ENCODE results near the gene CD300E. TPM values are rescaled to one million over a fixed set of nuclear protein-coding genes. Genes with fewer than 3 reads are reported as not detected.
"Not testable (repeated sequence)": the region's sequence is repeated elsewhere in the genome, so short reads cannot be mapped to it uniquely, and the experiment has no call there.

CD300E gene
- total RNA-seq, 1 donor from 2014 or later = not detected

- no peak for DNase-seq (ENCODE audit: low read depth in 2 of 2)
Observed at GRCh38 chr17:74599023-74599399, 24.5 kb downstream of the CD300E start.

DNA sequence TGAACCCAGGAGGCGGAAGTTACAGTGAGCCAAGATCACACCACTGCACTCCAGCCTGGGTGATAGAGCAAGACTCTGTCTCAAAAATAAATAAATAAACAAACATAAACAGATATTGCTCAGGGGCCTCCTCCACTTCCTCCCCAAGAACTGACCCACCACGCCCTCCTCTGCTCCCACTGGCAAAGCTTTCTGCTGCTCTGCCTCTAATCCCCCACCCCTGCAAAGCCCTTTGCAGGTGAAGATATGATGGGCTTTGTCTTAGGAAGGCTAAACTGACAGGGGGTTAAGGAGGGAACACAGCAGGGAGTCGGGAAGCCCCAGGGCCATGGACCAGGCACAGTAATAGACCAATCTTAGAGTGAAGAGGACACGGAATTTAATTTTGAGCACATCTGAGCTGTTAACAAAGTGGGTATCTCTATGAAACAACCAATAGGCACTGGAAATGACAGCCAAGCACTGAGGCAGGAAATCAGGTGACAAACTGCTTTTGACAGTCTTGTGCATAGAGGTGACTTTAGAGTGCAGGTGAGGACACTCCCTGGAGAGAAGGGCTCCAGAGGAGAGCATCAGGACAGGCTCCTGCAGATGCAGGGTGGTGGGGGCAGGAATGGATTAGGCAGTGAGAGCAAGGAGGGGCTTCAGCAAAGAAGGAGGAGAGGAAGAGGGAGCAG is 25.1 kb downstream of the CD300E start:
- DNase-seq (ENCODE audit: low read depth in 2 of 2) = no peak

GRCh38 chr17:74597069-74597790 is 26.3 kb downstream of the CD300E start:
- DNase-seq (ENCODE audit: low read depth in 2 of 2) = no peak

DNA sequence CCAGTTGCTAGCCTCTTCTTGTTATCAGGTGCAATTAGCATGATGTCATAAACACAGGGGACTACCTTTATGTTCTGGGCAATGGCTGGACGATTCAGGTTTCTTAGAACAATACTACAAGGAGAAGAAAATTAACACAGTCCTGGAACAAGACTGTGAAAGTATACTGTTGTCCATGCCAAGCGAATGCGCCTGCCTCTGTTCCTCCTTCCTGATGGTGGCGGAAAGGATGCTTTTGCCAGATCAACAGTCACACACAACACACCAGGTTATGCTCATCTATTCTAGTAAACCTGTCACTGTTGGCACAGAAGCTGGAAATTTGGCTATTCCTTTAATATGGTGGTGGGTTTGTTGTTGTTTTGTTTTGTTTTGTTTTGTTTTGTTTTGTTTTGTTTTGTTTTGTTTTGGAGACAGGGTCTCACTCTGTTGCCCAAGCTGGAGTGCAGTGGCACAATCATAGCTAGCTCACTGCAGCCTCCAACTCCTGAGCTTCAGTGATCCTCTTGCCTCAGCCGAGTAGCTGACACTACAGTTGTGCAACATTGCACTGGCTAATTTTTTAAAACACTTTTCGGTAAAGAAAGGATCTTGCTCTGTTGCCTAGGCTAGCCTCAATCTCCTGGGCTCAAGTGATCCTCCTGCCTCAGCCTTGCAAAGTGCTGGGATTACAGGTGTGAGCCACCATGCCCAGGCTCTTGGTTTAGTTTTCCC is 28.3 kb downstream of the CD300E start:
- DNase-seq (ENCODE audit: low read depth in 2 of 2) = no peak

DNA sequence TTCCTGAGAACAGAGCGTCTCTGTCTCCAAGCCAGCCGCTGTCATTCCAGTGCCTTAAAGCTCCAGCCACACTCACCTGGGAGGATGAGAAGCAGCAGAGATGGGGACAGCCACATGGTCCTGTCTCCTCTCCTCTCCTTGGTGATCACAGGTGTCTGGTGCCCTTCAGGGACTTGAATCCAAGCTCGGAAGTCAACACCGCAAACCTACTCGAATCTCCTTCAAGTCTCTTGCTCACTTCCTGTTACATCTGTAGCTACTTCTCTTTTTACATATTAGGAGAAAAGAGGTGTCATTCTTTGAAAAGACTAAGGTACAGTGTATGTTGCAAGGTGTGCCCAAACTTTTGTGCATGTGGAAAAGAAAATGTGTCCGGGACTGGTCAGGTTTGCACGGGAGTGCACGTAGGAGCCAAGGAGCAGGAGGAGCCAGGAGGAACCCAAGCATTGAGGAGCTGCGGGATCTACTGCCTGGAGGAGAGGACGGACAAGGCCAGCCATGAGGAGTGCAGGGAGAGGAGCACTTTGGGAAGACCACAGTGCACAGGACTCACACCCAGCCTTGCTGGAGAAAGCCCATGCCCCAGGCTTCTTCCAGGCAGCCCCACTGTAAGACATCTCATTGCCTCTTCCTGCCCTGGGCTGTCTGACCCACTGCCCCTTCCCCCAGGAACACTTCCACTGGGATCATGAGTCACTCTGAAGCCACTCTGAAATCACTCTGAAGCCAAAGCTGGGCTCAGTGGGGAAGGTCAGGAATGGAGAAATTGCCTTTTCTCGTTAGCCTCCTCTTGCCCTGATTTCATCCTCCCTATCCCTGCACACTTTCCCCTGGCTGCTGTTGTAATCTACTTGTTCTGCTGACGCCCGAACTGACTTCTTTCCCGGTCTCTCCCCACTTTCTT is 31.2 kb downstream of the CD300E start, which contains the start of gene CD300LD:
CD300LD (minus strand) TSS at position 197 of the 904 bp plus-strand sequence; CDS start at position 116, 81 bp downstream.
- no peak for DNase-seq (ENCODE audit: low read depth in 2 of 2)

DNA sequence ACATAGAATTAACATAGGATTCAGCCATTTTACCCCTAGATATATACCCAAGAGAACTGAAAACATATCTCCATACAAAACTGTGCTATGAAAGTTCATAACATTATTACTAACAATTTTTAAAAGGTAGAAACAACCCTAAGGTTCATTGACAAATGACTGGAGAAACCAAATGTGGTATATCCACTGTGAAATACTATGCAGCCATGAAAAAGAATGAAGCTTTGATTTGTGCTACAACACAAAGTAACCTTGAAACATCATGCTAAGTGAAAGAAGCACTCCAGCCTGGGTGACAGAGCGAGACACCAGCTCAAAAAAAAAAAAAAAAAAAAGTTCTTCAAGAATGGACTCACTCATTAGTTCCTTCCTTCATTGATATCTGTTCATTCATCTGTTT is 32.0 kb downstream of the CD300E start:
- no peak for DNase-seq (ENCODE audit: low read depth in 2 of 2)

- DNase-seq (ENCODE audit: low read depth in 2 of 2) = no peak
Observed at GRCh38 chr17:74585711-74586110, 37.8 kb downstream of the CD300E start.

DNA sequence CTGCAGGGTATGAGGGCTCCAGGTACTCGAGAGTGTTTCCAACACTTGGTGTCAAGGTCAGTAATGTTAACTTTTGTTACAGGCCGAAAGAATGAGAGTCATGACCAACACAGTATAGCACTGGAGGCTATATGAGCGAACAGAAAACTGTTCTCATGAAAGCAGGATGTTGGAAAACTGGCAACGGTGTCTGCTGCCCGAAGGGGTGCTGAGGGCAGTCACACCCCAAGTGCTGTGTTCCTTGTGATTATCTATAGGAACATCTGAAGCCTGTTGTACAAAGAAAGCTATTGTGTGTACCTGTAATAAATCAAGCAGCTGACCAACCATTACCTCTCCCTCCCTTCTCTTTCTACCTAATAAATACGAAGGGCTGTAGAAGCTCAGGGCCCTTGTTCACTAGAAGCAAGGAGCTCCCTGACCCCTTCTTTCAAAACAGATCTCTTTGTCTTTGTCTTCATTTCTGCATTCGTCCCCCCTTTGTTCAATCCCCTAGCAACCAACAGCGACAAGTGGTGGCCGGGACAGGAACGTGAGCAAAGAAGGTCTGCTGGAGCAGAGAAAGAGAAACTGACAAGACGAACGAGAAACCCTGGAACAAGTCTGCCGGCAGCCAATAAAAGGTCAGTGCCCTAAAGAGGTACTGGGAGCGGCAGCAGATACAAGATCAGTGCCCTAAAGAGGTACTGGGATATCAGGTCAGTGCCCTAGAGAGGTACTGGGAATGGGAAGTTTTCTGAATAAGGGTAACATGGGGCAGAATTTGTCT is 39.1 kb downstream of the CD300E start:
- no peak for DNase-seq (ENCODE audit: low read depth in 2 of 2)

DNA sequence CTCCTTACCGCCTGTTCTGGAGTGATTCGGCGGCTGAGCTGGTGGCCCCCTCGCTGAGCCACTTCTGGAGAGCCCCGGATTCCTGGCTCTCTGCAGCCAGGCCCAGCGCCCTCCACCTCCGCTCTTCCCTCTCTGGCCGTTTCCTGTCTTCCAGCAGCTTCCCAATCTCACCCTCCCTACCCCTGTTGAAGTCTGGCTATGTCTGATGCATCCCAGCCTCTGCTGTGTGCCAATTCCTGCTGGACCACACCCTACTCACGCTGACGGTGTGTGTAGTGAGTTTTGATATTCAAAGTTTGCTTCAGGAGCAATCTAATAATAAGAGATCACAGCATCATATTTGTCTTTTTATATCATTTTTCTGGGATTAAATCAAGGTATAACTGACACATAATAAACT is 40.9 kb downstream of the CD300E start:
- no peak for DNase-seq (ENCODE audit: low read depth in 2 of 2)

GRCh38 chr17:74579900-74580299 is 43.6 kb downstream of the CD300E start:
- no peak for DNase-seq (ENCODE audit: low read depth in 2 of 2)

- DNase-seq (ENCODE audit: low read depth in 2 of 2) = no peak
Observed at GRCh38 chr17:74578979-74579378, 44.6 kb downstream of the CD300E start.

GRCh38 chr17:74574489-74575142 is 48.9 kb downstream of the CD300E start:
- DNase-seq (ENCODE audit: low read depth in 2 of 2) = no peak

- DNase-seq (ENCODE audit: low read depth in 2 of 2) = not testable (repeated sequence)
Observed at GRCh38 chr17:74573635-74574034, 49.9 kb downstream of the CD300E start.

DNA sequence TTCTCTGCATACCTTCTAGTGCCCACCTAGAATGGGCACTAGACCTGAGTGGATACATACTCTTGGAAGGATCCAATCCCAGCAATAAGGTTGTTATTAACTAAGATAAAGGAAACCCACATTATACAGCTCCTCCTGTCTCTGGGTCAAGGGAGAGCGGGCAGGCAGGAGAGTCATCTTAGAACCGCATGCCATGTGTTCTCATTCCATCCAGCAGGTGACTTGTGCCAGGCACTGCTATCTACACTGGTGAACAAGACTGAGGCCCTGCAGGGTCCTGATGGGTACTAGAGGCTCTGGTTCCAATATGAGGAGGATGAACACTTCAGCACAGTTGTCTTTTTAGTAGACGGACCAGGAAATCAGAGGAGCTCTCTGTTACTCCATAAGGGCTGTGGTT is 50.4 kb downstream of the CD300E start:
- DNase-seq (ENCODE audit: low read depth in 2 of 2) = no peak

DNA sequence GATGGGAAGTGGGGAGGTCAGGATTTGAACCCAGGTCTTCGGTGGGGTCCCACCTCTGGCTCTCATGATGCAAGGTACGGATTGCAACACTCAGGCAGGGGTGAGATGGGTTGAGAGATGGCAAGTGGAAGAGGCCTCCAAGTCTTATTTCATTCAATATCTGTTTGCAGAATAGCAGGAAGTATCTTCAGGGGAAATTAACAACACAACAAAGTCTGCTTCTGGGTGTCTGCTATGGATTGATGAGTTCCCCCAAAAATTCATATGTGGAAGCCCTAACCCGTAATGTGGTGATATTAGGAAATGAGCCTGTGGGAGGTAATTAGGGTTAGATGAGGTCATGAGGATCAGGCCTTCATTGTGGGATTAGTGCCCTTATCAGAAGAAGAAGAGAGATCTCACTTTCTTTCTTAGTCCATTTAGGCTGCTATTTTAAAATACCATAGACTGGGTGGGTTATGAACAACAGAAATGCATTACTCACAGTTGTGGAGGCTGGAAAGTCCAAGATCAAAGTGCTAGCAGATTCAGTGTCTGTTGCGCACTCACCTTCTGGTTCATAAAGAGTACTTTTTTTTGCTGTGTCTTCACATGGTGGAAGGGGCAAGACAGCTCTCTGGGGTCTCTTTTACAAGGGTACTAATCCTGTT is 51.8 kb downstream of the CD300E start:
- no peak for DNase-seq (ENCODE audit: low read depth in 2 of 2)

- no peak for DNase-seq (ENCODE audit: low read depth in 2 of 2)
Observed at GRCh38 chr17:74569020-74570003, 54.2 kb downstream of the CD300E start.

DNA sequence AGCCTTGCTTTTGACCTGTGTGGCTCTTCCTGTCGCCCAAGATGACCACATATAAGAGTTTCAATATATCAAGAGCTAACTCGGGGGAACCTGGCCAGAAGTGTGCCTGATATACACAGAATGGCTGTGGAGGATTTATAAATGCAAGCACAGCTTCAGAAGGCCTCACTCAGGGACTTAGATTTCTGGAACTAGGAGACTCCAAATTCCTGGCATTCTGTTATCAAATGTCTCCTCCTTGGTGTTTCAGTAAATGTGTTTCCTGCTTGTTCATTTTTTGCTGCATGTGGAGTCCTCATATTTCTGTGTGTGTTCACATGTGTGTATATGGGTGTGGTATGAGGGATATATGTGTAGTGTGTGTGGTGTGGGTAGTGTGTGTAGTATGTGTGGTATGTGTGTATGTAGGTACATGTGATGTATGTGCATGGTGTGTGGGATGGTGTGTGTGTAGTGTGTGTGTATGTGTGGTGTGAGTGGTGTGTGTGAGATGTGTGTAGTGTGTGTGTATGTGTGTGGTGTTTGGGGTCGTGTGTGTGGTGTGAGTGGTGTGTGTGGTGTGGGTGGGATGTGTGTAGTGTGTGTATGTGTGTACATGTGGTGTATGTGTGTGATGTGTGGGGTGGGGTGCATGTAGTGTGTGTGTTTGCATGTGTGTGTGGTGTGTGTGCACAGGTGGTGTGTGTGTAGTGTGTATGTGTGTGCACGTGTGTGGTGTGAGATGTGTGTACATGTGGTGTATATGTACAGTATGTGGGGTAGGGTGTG is 55.2 kb downstream of the CD300E start:
- no peak for DNase-seq (ENCODE audit: low read depth in 2 of 2)

GRCh38 chr17:74567397-74567796 is 56.1 kb downstream of the CD300E start, which contains the start of gene CD300H:
CD300H (minus strand) TSS chr17:74567509.
- no peak for DNase-seq (ENCODE audit: low read depth in 2 of 2)

Measured in dermis microvascular lymphatic vessel endothelial cell (primary cell).